Measurements from ENCODE around the gene SERPINA5.
"Not testable (repeated sequence)": the region's sequence is repeated elsewhere in the genome, so short reads cannot be mapped to it uniquely, and the experiment has no call there.

Gene SERPINA5

GRCh38 chr14:94575730-94576585 is 5.3 kb upstream of the SERPINA5 start:
- DNase-seq: no peak

DNA sequence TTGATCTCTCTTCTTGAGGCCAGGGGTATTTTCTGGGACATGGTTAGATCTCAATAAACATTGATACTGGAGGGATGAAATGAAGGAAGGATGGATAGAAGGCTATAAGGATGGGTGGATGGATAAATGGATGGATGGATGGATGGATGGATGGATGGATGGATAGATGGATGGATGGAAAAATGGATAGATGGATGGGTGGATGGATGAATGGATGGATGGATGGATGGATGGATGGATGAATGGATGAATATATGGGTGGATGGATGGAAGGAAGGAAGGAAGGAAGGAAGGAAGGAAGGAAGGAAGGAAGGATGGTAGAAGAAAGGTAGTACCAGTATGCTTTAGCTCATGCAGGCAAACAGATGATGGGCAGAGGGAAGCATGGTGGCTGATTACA is 3.8 kb upstream of the SERPINA5 start:
- DNase-seq: not testable (repeated sequence)

DNA sequence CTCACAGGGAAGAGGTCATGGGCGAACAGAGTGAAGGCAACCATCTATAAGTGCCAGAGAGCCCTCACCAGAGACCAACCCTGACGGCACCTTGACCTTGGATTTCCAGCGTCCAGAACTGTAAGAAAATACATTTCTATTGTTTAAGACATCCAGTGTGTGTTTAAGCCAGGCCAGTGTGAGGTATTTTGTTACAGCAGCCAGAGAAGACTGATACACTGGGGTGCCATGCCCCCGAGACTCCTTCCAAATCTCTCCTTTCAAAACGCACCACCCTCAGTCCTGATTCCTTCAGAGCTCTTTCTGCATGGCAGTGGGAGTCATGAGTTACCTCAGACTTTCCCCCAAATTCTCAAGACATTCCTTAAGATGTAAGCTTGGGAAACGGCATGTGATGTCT is 2.5 kb upstream of the SERPINA5 start:
- no peak for DNase-seq

GRCh38 chr14:94582199-94582750 is 1.0 kb downstream of the SERPINA5 start:
- no peak for DNase-seq

DNA sequence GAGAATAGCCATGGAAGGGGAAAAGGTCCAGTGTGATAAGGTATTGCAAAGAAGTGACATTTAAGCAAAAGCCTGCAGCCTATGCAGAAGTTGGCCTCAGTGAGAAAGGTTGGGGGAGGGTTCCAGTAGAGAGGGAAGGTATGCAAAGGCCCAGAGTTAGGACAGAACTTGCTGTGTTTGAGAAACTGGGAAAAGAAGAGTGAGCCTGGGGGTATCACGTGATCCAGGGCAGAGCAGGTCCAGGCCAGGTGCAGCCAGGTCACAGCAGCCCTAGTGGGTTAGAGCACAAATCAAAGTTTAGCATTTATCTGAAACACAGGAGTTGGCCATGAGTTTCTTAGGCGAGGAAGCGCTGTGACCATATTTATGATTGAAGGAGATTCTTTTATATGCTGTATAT is 1.6 kb downstream of the SERPINA5 start:
- no peak for DNase-seq

- no peak for DNase-seq
Measured at GRCh38 chr14:94583557-94583956, 2.3 kb downstream of the SERPINA5 start.

GRCh38 chr14:94584591-94585280 is 3.5 kb downstream of the SERPINA5 start:
- DNase-seq: no peak

GRCh38 chr14:94586635-94587034 is 5.4 kb downstream of the SERPINA5 start:
- DNase-seq: no peak

DNA sequence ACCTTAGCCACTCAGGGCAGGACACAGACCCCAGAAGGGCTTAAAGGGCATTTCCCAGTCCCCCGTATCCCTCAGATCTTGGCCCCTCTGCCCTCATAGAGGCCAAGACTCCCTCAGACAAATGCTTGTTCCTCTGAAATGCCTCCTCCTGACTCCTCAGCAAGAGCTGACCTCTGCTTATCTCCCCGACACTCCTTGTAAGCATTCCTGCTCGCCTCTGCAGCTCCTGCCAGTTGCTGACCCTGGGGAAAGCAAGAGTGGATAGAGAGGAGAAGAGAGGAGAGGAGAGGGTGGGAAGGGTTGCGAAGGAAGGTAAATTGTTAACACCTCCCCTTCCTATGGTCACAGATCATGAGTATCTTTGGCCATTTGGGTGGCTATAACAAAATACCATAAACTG is 7.1 kb downstream of the SERPINA5 start:
- DNase-seq: no peak

GRCh38 chr14:94591073-94591472 is 9.8 kb downstream of the SERPINA5 start:
- DNase-seq: no peak

- no peak for DNase-seq
Measured at GRCh38 chr14:94591871-94592270, 10.6 kb downstream of the SERPINA5 start.

DNA sequence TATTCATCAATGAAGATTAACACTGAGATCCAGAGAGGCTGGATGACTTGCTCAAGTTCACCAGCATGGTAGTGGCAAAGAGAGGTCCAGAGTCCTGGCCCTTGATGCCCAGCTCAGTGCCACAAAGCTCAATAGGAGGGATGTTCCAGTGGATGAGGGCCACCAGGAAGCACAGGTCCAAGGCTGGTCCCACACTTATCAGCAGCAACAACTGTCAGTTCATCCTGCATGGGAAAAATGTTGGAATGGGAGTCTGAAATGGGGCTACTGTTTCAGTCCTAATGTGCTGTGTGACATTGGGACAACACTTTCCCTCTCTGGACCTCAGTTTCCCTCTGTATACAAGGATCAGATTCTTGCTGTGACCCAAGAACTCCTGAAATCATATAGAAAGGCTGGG is 11.2 kb downstream of the SERPINA5 start:
- no peak for DNase-seq

DNA sequence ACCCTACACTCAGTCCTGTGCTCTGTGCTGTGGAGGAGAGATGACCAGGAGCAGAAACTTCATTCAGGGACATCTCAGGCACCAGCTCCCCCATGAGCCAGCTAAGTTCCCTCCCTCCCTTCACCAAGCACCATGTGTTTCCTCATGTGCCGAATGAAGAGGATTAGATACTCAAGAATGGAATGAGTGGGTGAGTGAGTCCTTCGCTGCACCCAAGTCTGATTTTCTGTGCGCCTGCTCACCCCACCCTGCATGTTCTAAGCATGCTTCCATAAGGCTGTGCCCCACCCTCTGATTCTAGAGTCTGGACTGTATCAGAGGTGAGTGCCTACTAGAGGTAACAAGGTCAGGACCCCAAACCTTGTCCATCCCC is 12.1 kb downstream of the SERPINA5 start:
- DNase-seq: no peak

GRCh38 chr14:94593749-94594431 is 12.7 kb downstream of the SERPINA5 start:
- DNase-seq: no peak

DNA sequence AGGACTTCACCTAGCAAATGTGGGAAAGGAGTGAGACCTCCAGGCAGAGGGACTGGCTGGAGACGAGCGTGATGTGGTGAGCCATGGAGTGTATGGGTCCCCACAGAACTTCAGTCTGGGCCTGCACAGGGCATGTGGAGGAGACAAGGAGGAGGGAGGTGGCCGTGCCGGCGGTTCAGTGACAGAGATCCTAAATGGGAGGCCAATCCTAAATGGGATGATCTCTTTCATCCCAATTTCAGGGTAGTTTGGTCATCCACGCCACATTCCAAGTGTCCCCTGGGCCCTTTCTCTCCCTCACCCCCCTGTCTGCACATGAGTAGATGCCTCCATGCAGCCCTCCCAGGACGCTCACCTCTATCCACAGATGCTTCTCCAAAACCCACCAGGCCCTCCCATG is 13.2 kb downstream of the SERPINA5 start:
- no peak for DNase-seq

DNA sequence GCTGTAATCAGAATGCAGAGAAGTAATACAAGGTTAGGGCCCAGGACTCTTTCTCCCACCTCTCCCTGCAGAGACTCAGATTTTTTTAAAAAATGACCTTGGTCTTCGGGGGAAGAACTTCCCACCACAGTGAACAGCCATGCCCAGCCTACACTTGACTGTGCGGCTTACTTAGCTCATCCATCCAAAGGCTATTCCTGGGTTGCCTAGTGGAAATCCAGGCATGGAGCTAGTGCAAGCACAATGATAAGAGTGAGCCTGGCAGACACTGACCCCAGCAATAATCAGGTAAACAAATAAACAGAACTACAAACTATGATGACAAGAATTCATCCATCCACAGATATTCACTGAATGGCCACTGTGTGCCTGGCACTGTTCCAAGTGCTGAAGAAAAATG is 14.7 kb downstream of the SERPINA5 start:
- DNase-seq: no peak

GRCh38 chr14:94596361-94596760 is 15.1 kb downstream of the SERPINA5 start:
- no peak for DNase-seq

- DNase-seq: no peak
Measured at GRCh38 chr14:94597788-94598187, 16.6 kb downstream of the SERPINA5 start.

DNA sequence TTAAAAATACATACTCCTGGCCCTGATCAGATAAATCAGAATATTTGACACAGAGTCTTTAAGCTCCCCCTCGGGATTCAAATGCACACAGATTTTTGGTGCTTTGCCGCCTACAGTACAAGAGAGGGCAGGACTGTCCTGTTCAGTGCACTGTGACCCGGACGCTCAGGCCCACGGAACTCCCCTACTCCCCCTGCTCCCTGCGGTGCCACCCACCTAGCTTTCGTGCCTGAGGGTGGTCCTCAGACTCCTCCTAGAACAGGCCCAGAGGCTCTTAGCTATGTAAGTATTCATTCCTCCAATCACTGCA is 17.2 kb downstream of the SERPINA5 start:
- DNase-seq: no peak

GRCh38 chr14:94598816-94599655 is 17.8 kb downstream of the SERPINA5 start:
- DNase-seq: no peak

- no peak for DNase-seq
Measured at GRCh38 chr14:94599656-94600004, 18.4 kb downstream of the SERPINA5 start.

- no peak for DNase-seq
Measured at GRCh38 chr14:94600148-94600545, 18.9 kb downstream of the SERPINA5 start.

DNA sequence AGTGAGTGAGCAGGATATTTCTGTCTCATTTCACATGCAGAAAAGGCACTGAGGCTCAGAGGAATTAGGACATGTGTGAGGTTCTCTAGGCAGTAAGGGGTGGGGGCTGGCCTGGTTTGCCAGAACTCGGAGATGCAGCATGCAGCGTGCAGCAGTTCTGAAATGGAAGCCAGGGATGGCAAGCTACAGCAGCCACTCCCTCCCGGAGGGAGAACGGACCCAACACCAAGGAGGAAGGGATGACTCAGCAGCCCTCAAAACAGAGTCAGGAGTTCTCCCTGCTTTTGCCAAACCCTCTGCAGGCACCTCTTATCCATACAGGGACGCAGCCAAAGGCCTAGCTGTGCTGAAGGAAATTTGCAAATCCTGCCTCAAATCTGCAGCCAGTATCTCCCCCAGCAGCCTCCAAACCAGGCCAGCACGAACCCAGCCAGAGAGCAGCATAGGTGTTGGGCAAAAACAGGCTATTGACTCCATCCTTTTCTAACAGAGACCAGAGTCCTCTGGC is 20.7 kb downstream of the SERPINA5 start:
- no peak for DNase-seq
